Natural killer cell (primary cell): ENCODE measurements around the gene DDX42. TPM values are rescaled to one million over a fixed set of nuclear protein-coding genes. Genes with fewer than 3 reads are reported as not detected.
"Not testable (repeated sequence)": the region's sequence is repeated elsewhere in the genome, so short reads cannot be mapped to it uniquely, and the experiment has no call there.

Experiments
- ATAC-seq, 3 donors: fragments of 150-1000 bp in 2 of 3; fragments of 200-7000 bp in 1 of 3; cut with Tn5 transposase; 1 replicate in 1 of 3; 2 replicates in 2 of 3; pipeline ENCODE4 v1.10.0; 2021; ENCODE audit warnings: mild to moderate bottlenecking in 2 of 3, moderate library complexity in 2 of 3
- DNase-seq, 2 donors: peaks; one replicate each; pipeline versions ENCODE4 v3.0.0 to v3.0.0-alpha.2; 2013 to 2021; ENCODE audit warnings: mixed read lengths in 1 of 2
- H3K27ac ChIP-seq: one replicate; pipeline ENCODE4 v1.5.1; 2013; ENCODE audit warnings: mild to moderate bottlenecking, low read length
- H3K27me3 ChIP-seq: one replicate; pipeline ENCODE4 v1.6.1; 2013; ENCODE audit warnings: low read length; ENCODE audit not compliant: control insufficient read depth, insufficient read depth
- H3K36me3 ChIP-seq: one replicate; pipeline ENCODE4 v1.6.1; 2013; ENCODE audit warnings: low read length; ENCODE audit not compliant: control insufficient read depth, insufficient read depth
- H3K4me1 ChIP-seq: one replicate; pipeline ENCODE4 v1.6.1; 2013; ENCODE audit warnings: low read length; ENCODE audit not compliant: control insufficient read depth, insufficient read depth
- H3K4me3 ChIP-seq: one replicate; pipeline ENCODE4 v1.5.1; 2013; ENCODE audit warnings: low read length
- H3K9me3 ChIP-seq: one replicate; pipeline ENCODE4 v1.6.1; 2013; ENCODE audit warnings: low read length; ENCODE audit not compliant: control insufficient read depth, insufficient read depth
- H3K27ac Mint-ChIP-seq, 2 donors: one replicate each; pipeline ENCODE4 v1.8.0; 2022; ENCODE audit warnings: mild to moderate bottlenecking in 2 of 2, mixed read lengths in 2 of 2, moderate library complexity in 1 of 2
- H3K27me3 Mint-ChIP-seq, 2 donors: one replicate each; pipeline ENCODE4 v1.8.0; 2022; ENCODE audit warnings: low read depth in 2 of 2, mixed read lengths in 2 of 2
- H3K36me3 Mint-ChIP-seq: one replicate; pipeline ENCODE4 v1.8.0; 2022; ENCODE audit warnings: mixed read lengths
- H3K4me1 Mint-ChIP-seq, 2 donors: one replicate each; pipeline ENCODE4 v1.8.0; 2022; ENCODE audit warnings: mixed read lengths in 2 of 2
- H3K4me3 Mint-ChIP-seq: one replicate; pipeline ENCODE4 v1.8.0; 2022; ENCODE audit warnings: mild to moderate bottlenecking, moderate library complexity, mixed read lengths
- H3K9me3 Mint-ChIP-seq, 2 donors: one replicate each; pipeline ENCODE4 v1.8.0; 2022; ENCODE audit warnings: mixed read lengths in 2 of 2
- WGBS: methylation state at CpG from one replicate; pipeline ENCODE4 v1.1.7; 2013; ENCODE audit warnings: missing lambda C conversion rate; ENCODE audit not compliant: insufficient coverage; 5-methylcytosine and 5-hydroxymethylcytosine counted together
- intact Hi-C: fragments of 100-400 bp; cut with micrococcal nuclease; formaldehyde crosslinking; loops from one replicate; pipeline ENCODE4 v1.14.2; 2022
- total RNA-seq, 4 donors: library from RNA; stranded (reverse); fragments of 120-200 nt in 1 of 4; gene quantifications; one replicate each; pipeline versions ENCODE4 v1.2.3 to v1.2.4, GENCODE V29; 2013 to 2022
- TF ChIP-seq, protein P1 (sequence below): fragments of 200-600 bp; IDR thresholded peaks from one replicate; pipeline ENCODE4 v1.8.0; 2022; ENCODE audit warnings: antibody characterized with exemption

The DDX42 gene
- total RNA-seq, 3 donors from 2014 or later (not counting 1 experiment from before 2014, with no cell fraction given): 80.1 to 127 (median 110) TPM

DNA sequence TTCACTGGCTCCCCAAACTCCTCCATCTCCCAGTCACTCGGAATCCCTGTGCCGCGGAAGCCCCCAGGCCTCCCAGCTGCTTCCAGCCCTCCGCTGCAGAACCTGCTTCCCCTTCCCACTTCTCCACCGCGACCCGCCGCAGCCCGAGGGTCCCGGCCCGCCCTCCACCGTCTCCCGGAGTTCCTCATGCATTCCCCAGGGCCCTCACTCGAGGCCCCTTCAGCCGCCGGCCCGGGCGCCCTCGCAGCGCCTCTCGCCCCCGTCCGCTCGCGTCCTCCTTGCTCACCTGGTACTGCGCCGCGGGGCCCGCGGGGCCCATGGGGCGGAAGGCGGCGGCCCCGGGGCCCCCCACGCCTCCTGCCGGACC, 68.2 kb downstream of the DDX42 start:
- H3K36me3 Mint-ChIP-seq: no peaks in the 10 kb centered on the region
- no peak for DNase-seq
- H3K4me3 Mint-ChIP-seq: peak overlapping the region; percentile 95
- WGBS: under 1% methylated on average over 36 of the region's 36 CpGs
- H3K4me3 ChIP-seq: peak overlapping the region; percentile 93
- H3K4me1 Mint-ChIP-seq: peaks cover 32 to 47% of the 10 kb centered on the region in 2 donors
- H3K27ac Mint-ChIP-seq: peak overlapping the region; percentile 83 to 89
- peaks cover under 1% of the 10 kb centered on the region for H3K36me3 ChIP-seq
- no peaks in the 10 kb centered on the region for H3K9me3 Mint-ChIP-seq
- intact Hi-C loops: loop anchor here (2.0 to 5.0 kb wide), 5 partner anchors 69 to 665 kb away; partner anchors contain the start of genes CCDC47, CEP95, DDX5 and ICAM2
- TF ChIP-seq, protein P1, sequence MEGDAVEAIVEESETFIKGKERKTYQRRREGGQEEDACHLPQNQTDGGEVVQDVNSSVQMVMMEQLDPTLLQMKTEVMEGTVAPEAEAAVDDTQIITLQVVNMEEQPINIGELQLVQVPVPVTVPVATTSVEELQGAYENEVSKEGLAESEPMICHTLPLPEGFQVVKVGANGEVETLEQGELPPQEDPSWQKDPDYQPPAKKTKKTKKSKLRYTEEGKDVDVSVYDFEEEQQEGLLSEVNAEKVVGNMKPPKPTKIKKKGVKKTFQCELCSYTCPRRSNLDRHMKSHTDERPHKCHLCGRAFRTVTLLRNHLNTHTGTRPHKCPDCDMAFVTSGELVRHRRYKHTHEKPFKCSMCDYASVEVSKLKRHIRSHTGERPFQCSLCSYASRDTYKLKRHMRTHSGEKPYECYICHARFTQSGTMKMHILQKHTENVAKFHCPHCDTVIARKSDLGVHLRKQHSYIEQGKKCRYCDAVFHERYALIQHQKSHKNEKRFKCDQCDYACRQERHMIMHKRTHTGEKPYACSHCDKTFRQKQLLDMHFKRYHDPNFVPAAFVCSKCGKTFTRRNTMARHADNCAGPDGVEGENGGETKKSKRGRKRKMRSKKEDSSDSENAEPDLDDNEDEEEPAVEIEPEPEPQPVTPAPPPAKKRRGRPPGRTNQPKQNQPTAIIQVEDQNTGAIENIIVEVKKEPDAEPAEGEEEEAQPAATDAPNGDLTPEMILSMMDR: no peak
- peaks cover 57% of the 10 kb centered on the region for H3K4me1 ChIP-seq
- peak in 2 of 3 donors; percentile 14 to 17 for ATAC-seq
- H3K27ac ChIP-seq: peak overlapping the region; percentile 21
- H3K9me3 ChIP-seq: no peaks in the 10 kb centered on the region
- no peaks in the 10 kb centered on the region for H3K27me3 Mint-ChIP-seq
- H3K27me3 ChIP-seq: no peaks in the 10 kb centered on the region

DNA sequence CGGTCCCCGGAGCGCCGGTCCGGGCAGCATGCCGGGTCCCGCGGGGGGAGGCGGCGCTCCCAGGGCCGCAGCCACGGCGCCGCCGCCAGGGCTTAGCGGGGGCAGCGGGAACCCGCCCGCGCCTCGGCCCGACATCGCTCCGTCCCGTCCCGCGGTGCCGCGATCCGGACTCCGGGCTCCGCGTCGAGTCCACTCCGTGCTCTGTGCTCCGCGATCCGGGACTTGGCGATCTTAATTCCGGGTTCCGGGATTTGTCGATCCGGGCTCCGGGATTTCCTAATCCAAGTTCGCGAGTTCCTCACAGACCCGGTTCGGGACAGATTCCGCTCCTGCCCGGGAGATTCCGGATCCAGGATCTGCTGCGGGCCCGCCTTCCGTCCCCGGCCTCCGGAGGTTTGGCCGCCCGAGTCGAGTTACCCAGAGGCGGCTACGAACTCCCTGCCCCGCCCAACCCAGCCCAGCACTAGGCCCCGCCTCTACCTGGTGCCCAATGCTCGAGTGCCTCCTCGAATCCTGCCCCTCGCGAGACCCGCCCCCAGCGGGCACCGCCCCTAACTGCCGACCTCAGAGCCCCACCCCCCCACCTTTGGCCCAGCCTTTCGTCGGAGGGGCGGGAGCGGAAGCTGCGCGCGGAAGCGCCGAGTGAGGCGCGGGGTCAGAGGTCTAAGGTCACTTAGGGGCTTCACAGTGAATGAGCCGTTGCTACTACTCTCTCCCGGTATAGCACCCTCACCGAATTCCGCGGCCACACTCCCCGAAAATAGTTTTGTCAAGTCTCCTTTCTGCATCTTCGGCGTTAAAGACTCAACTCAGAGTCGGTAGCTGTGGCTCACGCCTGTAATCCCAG, 68.8 kb downstream of the DDX42 start, which contains the start of gene SMARCD2:
Gene SMARCD2 (minus strand): TSS at position 146 of the 847 bp plus-strand sequence. CDS start 11 bp downstream, at position 135.
- ATAC-seq (peak; percentile 91 to 98 (median 91)), DNase-seq (peak; percentile 96 to 99)
- Mint-ChIP-seq H3K36me3 (no peaks in the 10 kb centered on the region), H3K4me3 (peak within 1 kb of the TSS; percentile 95), H3K4me1 (peaks cover 30 to 47% of the 10 kb centered on the region in 2 donors), H3K27me3 (no peaks in the 10 kb centered on the region), H3K9me3 (no peaks in the 10 kb centered on the region), H3K27ac (peak within 1 kb of the TSS; percentile 89 to 92)
- intact Hi-C loops: loop anchor here (1.0 to 5.0 kb wide), 6 partner anchors 15 to 664 kb away; partner anchors contain the start of genes CCDC47, CEP95, DDX5 and FTSJ3
- peaks cover 54% of the 10 kb centered on the region for H3K4me1 ChIP-seq
- no peaks in the 10 kb centered on the region for H3K36me3 ChIP-seq
- TF ChIP-seq, protein P1: no peak
- under 1% methylated on average over 92 of the region's 92 CpGs for WGBS
- H3K27ac ChIP-seq: peak within 1 kb of the TSS; percentile 95
- no peaks in the 10 kb centered on the region for H3K27me3 ChIP-seq
- H3K9me3 ChIP-seq: no peaks in the 10 kb centered on the region
- H3K4me3 ChIP-seq: peak within 1 kb of the TSS; percentile 93

- Histone ChIP-seq H3K4me1 (peaks cover 51% of the 10 kb centered on the region), H3K27ac (peak overlapping the region; percentile 95), H3K4me3 (peak overlapping the region; percentile 93)
- 1% methylated on average over 19 of the region's 19 CpGs for WGBS
- not testable (repeated sequence) for H3K27me3 Mint-ChIP-seq, H3K27me3 ChIP-seq, H3K9me3 Mint-ChIP-seq, H3K36me3 ChIP-seq, H3K36me3 Mint-ChIP-seq, H3K9me3 ChIP-seq
- peak overlapping the region; percentile 89 to 92 for H3K27ac Mint-ChIP-seq
- intact Hi-C loops: loop anchor here (1.0 to 5.0 kb wide), 6 partner anchors 16 to 663 kb away; partner anchors contain the start of genes CCDC47, CEP95, DDX5 and FTSJ3
- H3K4me3 Mint-ChIP-seq: peak overlapping the region; percentile 86
- peaks cover 36 to 47% of the 10 kb centered on the region in 2 donors for H3K4me1 Mint-ChIP-seq
- DNase-seq: peak; percentile 35 to 70
- peak; percentile 11 to 19 (median 11) for ATAC-seq
These were observed 69.5 kb downstream of the DDX42 start for GRCh38 chr17:63843387-63843888.
